ENCODE results near the gene ERC2. TPM values are rescaled to one million over a fixed set of nuclear protein-coding genes. Genes with fewer than 3 reads are reported as not detected.

The ERC2 gene
- total RNA-seq, 1 donor from 2014 or later, result 0.65 TPM

- no peaks in the 10 kb centered on the region for H3K9me3 Mint-ChIP-seq (ENCODE audit: low read depth)
Measured at GRCh38 chr3:55859305-55859704, 609.0 kb downstream of the ERC2 start.

GRCh38 chr3:55858727-55859126 lies 609.5 kb downstream of the ERC2 start:
- Mint-ChIP-seq H3K9me3 (ENCODE audit: low read depth) (no peaks in the 10 kb centered on the region), H3K4me1 (ENCODE audit: low read depth) (peaks cover 12% of the 10 kb centered on the region), H3K36me3 (ENCODE audit: low read depth) (no peaks in the 10 kb centered on the region), H3K27me3 (ENCODE audit: low read depth) (no peaks in the 10 kb centered on the region), H3K4me3 (ENCODE audit: unreplicated experiment) (no peak overlapping the region), H3K27ac (ENCODE audit: unreplicated experiment) (no peak overlapping the region)
- DNase-seq (ENCODE audit: low spot score), result no peak
- TF ChIP-seq CTCF (IDR thresholded peaks at IDR 0.05), result no peak

More at GRCh38 chr3:55859305-55859704, 609.0 kb downstream of the ERC2 start:
- H3K27me3 Mint-ChIP-seq (ENCODE audit: low read depth), result no peaks in the 10 kb centered on the region
- H3K4me3 Mint-ChIP-seq (ENCODE audit: unreplicated experiment), result no peak overlapping the region
- peaks cover 10% of the 10 kb centered on the region for H3K4me1 Mint-ChIP-seq (ENCODE audit: low read depth)
- no peaks in the 10 kb centered on the region for H3K36me3 Mint-ChIP-seq (ENCODE audit: low read depth)
- no peak overlapping the region for H3K27ac Mint-ChIP-seq (ENCODE audit: unreplicated experiment)
- TF ChIP-seq CTCF (IDR thresholded peaks at IDR 0.05), result no peak
- no peak for DNase-seq (ENCODE audit: low spot score)

GRCh38 chr3:55858302-55858701 lies 610.0 kb downstream of the ERC2 start:
- Mint-ChIP-seq H3K9me3 (ENCODE audit: low read depth) (no peaks in the 10 kb centered on the region), H3K4me1 (ENCODE audit: low read depth) (peaks cover 10% of the 10 kb centered on the region), H3K27ac (ENCODE audit: unreplicated experiment) (no peak overlapping the region), H3K27me3 (ENCODE audit: low read depth) (no peaks in the 10 kb centered on the region), H3K36me3 (ENCODE audit: low read depth) (no peaks in the 10 kb centered on the region), H3K4me3 (ENCODE audit: unreplicated experiment) (no peak overlapping the region)
- DNase-seq (ENCODE audit: low spot score), result no peak
- TF ChIP-seq CTCF (IDR thresholded peaks at IDR 0.05), result no peak

GRCh38 chr3:55857633-55858032 lies 610.6 kb downstream of the ERC2 start:
- Mint-ChIP-seq H3K4me1 (ENCODE audit: low read depth) (peaks cover 4% of the 10 kb centered on the region), H3K9me3 (ENCODE audit: low read depth) (no peaks in the 10 kb centered on the region), H3K4me3 (ENCODE audit: unreplicated experiment) (no peak overlapping the region), H3K36me3 (ENCODE audit: low read depth) (no peaks in the 10 kb centered on the region), H3K27ac (ENCODE audit: unreplicated experiment) (no peak overlapping the region), H3K27me3 (ENCODE audit: low read depth) (no peaks in the 10 kb centered on the region)
- no peak for TF ChIP-seq CTCF (IDR thresholded peaks at IDR 0.05)
- no peak for DNase-seq (ENCODE audit: low spot score)

DNA sequence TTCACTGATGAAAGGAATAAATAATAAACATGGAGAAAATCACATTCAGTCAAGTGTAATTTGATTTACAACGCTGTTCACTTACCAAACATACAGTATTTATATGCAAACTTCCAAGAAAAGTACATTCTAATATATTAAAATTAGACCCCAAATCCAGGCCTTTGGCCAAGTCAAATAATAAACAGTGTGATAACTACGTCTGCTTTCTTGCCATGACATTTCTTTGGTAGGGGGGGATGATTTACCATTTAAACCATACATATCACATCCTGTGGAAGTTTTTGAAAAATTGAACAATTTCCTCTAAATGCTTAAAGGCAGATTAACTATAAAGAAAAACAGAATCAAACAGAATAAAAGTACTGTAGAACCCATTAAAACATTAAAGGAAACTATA lies 613.0 kb downstream of the ERC2 start:
- Mint-ChIP-seq H3K27ac (ENCODE audit: unreplicated experiment) (no peak overlapping the region), H3K36me3 (ENCODE audit: low read depth) (no peaks in the 10 kb centered on the region), H3K27me3 (ENCODE audit: low read depth) (no peaks in the 10 kb centered on the region), H3K9me3 (ENCODE audit: low read depth) (no peaks in the 10 kb centered on the region), H3K4me3 (ENCODE audit: unreplicated experiment) (no peak overlapping the region), H3K4me1 (ENCODE audit: low read depth) (peaks cover 4% of the 10 kb centered on the region)
- no peak for TF ChIP-seq CTCF (IDR thresholded peaks at IDR 0.05)
- DNase-seq (ENCODE audit: low spot score), result no peak

All from chondrocyte (in vitro differentiated cells).